Left ventricle myocardium superior (tissue), 1 donor: Measurements from ENCODE around the gene TSHZ2. TPM values are rescaled to one million over a fixed set of nuclear protein-coding genes. Genes with fewer than 3 reads are reported as not detected.

Source experiments
- ATAC-seq: fragments of 200-7000 bp; cut with Tn5 transposase; one replicate; pipeline ENCODE4 v1.9.1; 2020; ENCODE audit warnings: mild to moderate bottlenecking, moderate library complexity
- DNase-seq: peaks from one replicate; pipeline ENCODE4 v3.0.0-alpha.2; 2020
- intact Hi-C: fragments of 100-400 bp; cut with micrococcal nuclease; formaldehyde crosslinking; loops from one replicate; pipeline ENCODE4 v1.11.0; 2022
- total RNA-seq: library from RNA; stranded (reverse); fragmentation: NEBNext Ultra II Directional; extraction: Animal tissue kit (Norgen Biotek cat#: 25700); gene quantifications from one replicate; pipeline ENCODE4 v1.2.1, GENCODE V29; 2021
- donor health status: DM: no; HTN: yes; CAD: no; lungs with severe emphysema.

TSHZ2 gene
- total RNA-seq, 1 donor from 2014 or later = 5.2 TPM

GRCh38 chr20:53278555-53278954 is 306.4 kb downstream of the TSHZ2 start:
- intact Hi-C loops = no loop called here
- no peak for ATAC-seq

DNA sequence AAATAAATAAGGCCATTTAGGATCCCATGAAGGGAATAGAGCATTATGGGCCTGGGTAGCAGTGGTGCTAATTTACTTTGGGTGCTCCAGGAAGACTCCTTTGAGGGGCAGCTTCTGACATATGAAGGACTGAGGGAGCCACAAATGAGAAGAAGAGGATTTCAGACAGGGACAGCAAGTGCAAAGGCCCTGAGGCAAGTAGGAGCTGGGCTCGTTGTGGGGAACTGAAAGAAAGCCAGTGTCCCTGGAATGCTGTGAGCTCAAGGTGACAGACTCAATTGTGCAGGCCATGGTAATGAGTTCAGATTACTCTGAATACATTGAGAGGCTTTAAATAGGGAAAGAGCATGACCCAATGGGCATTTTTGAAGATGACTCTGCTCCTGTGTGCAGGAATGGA is 307.6 kb downstream of the TSHZ2 start:
- intact Hi-C loops = no loop called here
- ATAC-seq (no peak), DNase-seq (no peak)

More at GRCh38 chr20:53278555-53278954, 306.4 kb downstream of the TSHZ2 start:
- no peak for DNase-seq

DNA sequence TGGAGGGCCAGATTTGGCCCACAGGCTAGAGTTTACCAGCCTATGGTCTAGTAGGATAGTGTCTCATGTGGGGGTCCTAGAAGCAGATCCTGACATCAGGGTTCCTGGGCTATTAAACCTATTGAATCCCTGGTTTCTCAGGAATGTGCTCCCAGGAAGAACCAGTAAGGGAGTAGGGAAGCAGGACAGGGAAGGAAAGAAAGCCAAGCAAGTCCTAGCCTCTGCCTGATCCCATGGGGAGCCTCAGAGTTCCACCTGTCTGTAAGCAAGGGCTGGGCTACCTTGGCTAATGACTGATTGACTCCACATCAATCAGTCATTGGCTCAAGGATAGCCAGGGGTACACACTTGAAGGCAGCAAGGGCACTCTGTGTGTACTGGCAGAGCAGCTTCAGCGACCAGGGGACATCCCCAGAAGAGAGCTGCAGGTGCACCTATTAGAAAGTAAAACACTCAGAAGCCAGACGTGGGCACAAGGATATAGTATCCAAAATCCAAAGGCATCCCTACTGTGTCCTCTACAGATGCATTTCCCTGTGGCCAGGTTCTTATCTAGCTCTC is 309.5 kb downstream of the TSHZ2 start:
- DNase-seq (no peak), ATAC-seq (no peak)
- intact Hi-C loops = no loop called here

DNA sequence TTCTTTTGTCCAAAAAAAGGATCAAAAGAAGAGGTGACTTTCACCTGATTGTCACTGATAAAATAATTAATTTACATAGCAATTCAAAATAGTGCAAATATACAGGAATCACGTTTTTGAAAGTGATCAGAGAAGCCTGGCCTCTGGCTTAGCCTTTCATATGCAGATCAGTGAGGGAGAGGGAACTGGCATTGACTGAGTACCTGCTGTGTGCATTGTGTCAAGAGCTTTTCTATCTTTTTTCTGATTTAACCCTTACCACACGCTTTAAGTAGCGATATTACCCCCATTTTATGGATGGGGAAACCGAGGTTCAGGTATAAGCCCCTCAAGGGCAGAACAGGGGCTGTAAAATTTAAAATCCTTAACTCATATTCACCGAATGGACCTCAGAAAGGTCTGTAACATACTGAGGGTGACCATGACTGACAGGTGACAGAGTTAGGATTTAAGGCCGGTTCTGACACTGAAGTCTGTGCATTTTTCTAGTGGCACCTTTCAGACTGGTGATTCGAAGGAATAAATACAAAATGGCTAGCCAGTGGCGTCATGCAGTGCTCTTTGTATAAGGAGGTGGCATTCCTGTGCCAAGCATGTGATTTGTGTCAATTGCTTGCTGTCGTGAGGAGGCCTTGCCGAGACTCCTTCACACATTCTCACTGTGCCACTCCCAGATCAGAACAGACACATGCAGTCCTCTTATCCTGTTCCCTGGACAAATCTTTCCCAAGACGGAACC is 310.2 kb downstream of the TSHZ2 start:
- no peak for ATAC-seq
- intact Hi-C loops = no loop called here

DNA sequence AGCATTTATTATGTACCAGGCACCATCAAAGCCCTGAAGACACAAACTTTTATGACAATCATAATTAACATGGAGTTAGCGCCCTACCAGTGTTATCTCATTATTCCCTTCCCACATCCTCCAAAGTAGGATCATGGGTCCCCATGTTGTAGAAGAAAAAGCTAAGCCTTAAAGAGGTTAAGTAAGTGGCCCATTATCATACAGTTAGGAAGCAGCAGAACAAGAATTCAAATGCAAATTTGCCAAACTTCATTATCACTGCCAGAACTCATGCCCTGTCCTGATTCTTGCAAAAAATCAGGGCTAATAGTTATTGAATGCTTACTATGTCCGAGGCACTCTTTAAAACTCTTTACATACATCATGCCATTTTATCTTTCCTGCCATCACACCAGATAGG is 310.9 kb downstream of the TSHZ2 start:
- intact Hi-C loops = no loop called here
- no peak for DNase-seq

More for the DNA sequence above, 310.2 kb downstream of the TSHZ2 start:
- DNase-seq = no peak

GRCh38 chr20:53283597-53283996 is 311.4 kb downstream of the TSHZ2 start:
- ATAC-seq = no peak
- DNase-seq = no peak
- intact Hi-C loops = no loop called here

More for the DNA sequence above, 310.9 kb downstream of the TSHZ2 start:
- no peak for ATAC-seq

GRCh38 chr20:53284256-53284655 is 312.1 kb downstream of the TSHZ2 start:
- ATAC-seq (no peak), DNase-seq (no peak)
- intact Hi-C loops = no loop called here

DNA sequence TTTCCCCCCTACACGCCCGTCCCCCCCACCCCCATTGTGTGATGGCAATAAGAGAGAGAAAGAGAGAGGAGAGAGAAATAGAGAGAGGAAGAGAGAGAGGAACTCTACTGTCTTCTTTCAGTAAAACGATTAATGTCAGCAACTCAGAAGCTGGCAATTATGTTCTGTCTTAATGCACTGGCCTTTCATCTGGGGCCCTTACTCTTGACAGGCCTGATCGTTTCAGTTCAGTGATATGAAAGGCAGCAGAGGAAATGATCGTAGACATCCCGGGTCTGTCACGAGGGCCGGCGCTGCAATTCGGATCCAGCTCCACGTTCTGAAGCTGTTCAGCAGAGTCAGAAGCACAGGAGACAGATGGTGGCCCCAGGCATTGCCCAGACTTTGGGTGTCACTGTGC is 312.5 kb downstream of the TSHZ2 start:
- ATAC-seq (no peak), DNase-seq (no peak)
- intact Hi-C loops = no loop called here

DNA sequence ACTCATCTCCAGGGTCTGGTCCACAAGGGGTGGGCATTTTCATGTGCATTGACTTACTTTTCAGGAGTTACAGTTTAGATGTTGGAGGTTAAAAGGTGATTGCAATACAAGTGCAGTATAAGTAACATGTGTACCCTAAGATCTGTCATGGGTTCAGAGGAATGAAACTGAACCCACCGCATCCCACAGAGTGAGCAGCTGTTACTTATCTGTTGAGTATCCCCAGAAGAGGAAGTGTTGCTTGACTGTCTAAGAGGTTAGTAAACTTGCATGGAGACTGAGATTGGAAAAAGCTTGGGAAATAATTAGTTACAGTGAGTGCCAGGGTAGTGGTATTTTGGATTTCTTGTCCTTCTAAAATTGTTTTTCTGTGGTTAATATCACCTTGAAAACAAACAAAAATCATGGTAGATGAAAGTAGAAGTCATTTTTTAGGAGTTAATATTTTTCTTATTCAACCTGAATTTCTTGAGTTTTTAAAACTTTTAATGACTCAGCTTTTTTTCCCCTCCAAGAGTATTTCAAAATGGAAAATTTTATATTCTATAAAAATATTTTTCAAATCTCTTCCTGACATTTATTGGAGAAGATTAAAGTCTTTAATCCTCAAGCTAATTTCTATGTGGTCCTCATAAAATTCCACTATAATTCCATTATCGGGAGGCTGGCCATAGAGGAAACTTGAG is 315.3 kb downstream of the TSHZ2 start:
- ATAC-seq = no peak
- intact Hi-C loops = no loop called here
- DNase-seq = no peak

GRCh38 chr20:53291548-53291947 is 319.4 kb downstream of the TSHZ2 start:
- DNase-seq (no peak), ATAC-seq (no peak)
- intact Hi-C loops = no loop called here

DNA sequence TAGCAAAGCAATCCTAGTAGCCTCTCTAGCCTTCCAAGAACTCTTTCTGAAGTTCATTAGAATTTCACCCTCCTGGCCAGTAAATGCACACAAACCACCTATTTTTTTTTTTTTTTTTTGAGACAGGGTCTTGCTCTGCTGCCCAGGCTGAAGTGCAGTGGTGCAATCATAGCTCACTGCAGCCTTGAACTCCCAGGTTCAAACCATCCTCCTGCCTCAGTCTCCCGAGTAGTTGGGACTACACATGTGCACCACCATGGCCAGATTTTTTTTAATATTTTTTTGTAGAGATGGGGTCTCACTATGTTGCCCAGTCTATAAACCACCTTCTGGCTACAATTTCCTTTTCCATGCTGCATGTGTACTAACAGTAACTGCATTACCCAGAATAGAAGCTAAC is 320.2 kb downstream of the TSHZ2 start:
- intact Hi-C loops = no loop called here
- no peak for DNase-seq
- no peak for ATAC-seq

DNA sequence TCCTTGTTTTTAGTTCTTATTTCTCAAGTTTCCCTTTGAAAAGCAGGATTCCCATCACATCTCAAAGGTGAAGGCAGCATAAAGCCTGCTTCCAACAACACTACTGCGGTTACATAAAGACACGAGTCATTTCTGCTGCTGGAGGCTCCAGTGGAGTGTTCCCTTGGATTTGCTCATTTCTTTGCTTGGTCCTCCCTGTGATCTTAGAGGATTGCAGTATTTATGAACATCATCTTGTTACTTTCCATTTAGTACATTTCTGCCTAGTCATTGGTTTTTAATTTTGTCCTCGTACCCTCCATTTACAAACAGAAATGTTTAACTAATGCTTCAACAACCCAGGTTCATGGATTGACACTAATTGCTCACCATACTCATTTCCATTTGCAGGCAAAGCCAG is 322.6 kb downstream of the TSHZ2 start:
- ATAC-seq (no peak), DNase-seq (no peak)
- intact Hi-C loops = no loop called here

DNA sequence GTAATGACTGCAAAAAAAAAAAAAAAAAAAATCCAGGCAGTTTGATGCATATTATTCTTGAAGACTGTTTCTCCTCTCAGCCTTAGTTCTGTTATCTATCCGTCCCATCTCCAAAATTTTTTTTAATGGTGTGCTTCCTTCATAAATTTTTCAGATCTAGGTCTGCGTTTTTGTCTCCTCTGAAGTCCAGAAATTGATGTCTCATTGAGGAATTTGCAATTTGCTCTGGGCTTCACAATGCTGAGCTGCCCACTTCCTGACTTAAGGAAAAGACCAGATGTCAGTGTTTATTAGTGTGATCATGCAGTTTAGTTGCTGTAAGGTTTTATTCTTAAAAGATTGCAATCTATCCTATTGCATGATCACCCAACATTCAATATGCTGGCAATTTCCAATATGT is 323.9 kb downstream of the TSHZ2 start:
- no peak for ATAC-seq
- DNase-seq = no peak
- intact Hi-C loops = no loop called here

DNA sequence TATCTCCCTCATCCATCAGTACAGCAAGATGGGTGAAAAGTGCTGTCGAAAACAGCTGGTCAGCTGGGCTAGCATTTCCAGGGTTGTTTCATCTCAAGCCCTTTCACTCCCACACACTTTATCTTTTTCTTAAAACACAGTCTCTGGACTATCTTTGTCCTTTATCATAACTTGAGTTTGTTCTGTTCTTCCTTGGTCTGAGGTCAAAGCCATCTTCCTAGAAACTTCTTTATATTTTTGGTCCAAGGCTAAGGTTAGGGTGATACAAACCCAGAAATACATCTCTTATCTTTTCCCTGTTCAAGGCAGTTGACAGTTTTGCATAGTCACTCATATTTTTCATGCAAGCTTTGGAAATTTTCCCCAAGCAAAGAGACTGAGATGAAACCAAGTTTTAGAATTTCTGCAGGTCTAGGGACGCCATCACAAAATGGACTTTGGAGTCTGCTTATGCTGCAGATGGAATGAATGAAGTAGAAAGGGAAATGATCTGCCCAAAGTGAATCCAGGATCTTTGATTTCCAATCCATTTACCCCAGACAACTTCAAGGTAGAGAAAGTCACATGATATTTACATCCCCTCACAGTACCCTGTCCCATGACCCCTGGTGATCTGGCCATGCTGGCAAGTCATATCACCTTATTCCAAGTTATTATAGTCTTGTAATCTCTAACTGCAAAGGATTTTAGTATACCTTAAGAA is 324.4 kb downstream of the TSHZ2 start:
- ATAC-seq (no peak), DNase-seq (no peak)
- intact Hi-C loops = no loop called here

- ATAC-seq (no peak), DNase-seq (no peak)
- intact Hi-C loops = no loop called here
Observed at GRCh38 chr20:53297154-53297529, 325.0 kb downstream of the TSHZ2 start.

DNA sequence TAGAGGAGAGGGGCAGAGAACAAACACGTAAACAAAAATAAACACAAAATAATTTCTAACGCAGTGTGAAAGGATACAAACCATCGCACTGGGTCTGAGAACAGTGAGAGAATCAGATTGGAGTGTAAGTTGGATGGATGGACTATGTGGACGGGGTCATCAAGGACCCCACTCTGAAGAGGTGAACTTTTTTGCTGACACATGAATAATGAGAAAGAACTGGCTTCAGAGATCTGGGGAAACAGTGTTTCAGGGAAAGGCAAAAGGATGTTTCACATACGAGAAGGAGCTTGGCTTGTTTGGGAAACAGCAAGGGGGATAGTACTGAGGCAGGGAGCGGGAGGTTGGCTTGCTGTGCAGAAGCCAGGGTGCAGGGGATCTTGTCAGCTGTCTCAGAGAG is 326.1 kb downstream of the TSHZ2 start:
- DNase-seq (no peak), ATAC-seq (no peak)
- intact Hi-C loops = no loop called here

GRCh38 chr20:53298911-53299310 is 326.8 kb downstream of the TSHZ2 start:
- DNase-seq = no peak
- no peak for ATAC-seq
- intact Hi-C loops = no loop called here

DNA sequence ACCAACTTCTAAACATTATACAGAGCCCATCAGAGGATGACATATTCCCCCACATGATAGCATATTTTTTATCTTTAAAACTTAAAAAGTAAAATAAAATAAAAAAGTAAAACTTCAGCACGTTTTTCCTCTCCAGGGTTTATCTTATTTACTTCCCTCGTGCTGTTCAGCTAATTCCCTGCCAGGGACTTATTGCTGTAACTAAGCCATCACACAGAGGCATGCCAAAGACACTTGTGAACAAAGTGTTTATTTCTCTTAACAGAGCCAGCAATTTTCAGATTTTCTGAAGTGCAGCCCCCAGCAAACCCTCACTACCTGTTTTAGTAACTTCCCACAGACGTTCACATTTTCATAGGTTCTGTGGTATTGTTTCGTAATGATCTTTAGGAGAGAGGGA is 327.7 kb downstream of the TSHZ2 start:
- intact Hi-C loops = no loop called here
- ATAC-seq (no peak), DNase-seq (no peak)

GRCh38 chr20:53301869-53302268 is 329.7 kb downstream of the TSHZ2 start:
- DNase-seq = no peak
- no peak for ATAC-seq
- intact Hi-C loops = no loop called here
